ENCODE results near the gene NUDT14. TPM values are rescaled to one million over a fixed set of nuclear protein-coding genes. Genes with fewer than 3 reads are reported as not detected.

The NUDT14 gene
- total and polyA plus RNA-seq, 12 donors: 15.1 to 33.9 (median 29.6) TPM

- ATAC-seq (no peak), DNase-seq (no peak)
- Histone ChIP-seq H3K4me3 (no peak overlapping the region), H3K27ac (no peak overlapping the region), H3K9me3 (no peaks in the 10 kb centered on the region), H3K36me3 (no peaks in the 10 kb centered on the region), H3K4me1 (peaks cover 4 to 30% (median 22%) of the 10 kb centered on the region in 9 donors), H3K27me3 (peaks cover 0 to 9% (median 0%) of the 10 kb centered on the region in 7 donors)
- no peak for TF ChIP-seq CTCF (IDR thresholded peaks at IDR 0.05)
- WGBS, 2 donors: 86% methylated on average over 17 to 19 of the region's 19 CpGs
- intact Hi-C loops (cut with DNase I): loop anchor here in 1 of 10 donors (1.0 kb wide), 1 partner anchor 41 kb away; no protein-coding TSS in a partner anchor
These were observed 2.8 kb downstream of the NUDT14 start for GRCh38 chr14:105178069-105178867.

- peaks cover 0 to 9% (median 0%) of the 10 kb centered on the region in 7 donors for H3K27me3 ChIP-seq
- peaks cover 4 to 24% (median 15%) of the 10 kb centered on the region in 9 donors for H3K4me1 ChIP-seq
- no peak overlapping the region for H3K27ac ChIP-seq
- no peak overlapping the region for H3K4me3 ChIP-seq
- intact Hi-C loops (cut with DNase I): no loop called here
- DNase-seq: no peak
- ATAC-seq: no peak
- WGBS, 2 donors: 67 to 80% methylated on average over 11 of the region's 11 CpGs
- H3K36me3 ChIP-seq: no peaks in the 10 kb centered on the region
- TF ChIP-seq CTCF (IDR thresholded peaks at IDR 0.05): no peak
- no peaks in the 10 kb centered on the region for H3K9me3 ChIP-seq
These were observed 4.0 kb downstream of the NUDT14 start for GRCh38 chr14:105177082-105177481.

- intact Hi-C loops (cut with DNase I): no loop called here
- 86 to 88% methylated on average over 15 of the region's 15 CpGs for WGBS, 2 donors
- ATAC-seq (no peak), DNase-seq (no peak)
- H3K36me3 ChIP-seq: no peaks in the 10 kb centered on the region
- peaks cover 0 to 11% (median 0%) of the 10 kb centered on the region in 7 donors for H3K27me3 ChIP-seq
- peaks cover 3 to 21% (median 9%) of the 10 kb centered on the region in 9 donors for H3K4me1 ChIP-seq
- TF ChIP-seq CTCF (IDR thresholded peaks at IDR 0.05): no peak
- no peaks in the 10 kb centered on the region for H3K9me3 ChIP-seq
- H3K27ac ChIP-seq: no peak overlapping the region
- no peak overlapping the region for H3K4me3 ChIP-seq
These were observed 4.6 kb downstream of the NUDT14 start for GRCh38 chr14:105176513-105176912.

- Histone ChIP-seq H3K4me3 (no peak overlapping the region), H3K4me1 (peaks cover 15 to 34% (median 22%) of the 10 kb centered on the region in 9 donors), H3K27me3 (peaks cover 0 to 24% (median 0%) of the 10 kb centered on the region in 7 donors), H3K36me3 (no peaks in the 10 kb centered on the region), H3K27ac (no peak overlapping the region), H3K9me3 (no peaks in the 10 kb centered on the region)
- no peak for TF ChIP-seq CTCF (IDR thresholded peaks at IDR 0.05)
- WGBS, 2 donors: 80 to 84% methylated on average over 29 to 32 of the region's 32 CpGs
- ATAC-seq: no peak
- DNase-seq: no peak
- intact Hi-C loops (cut with DNase I): loop anchor here in 1 of 10 donors (5.0 kb wide), 1 partner anchor 82 kb away; no protein-coding TSS in a partner anchor
These were observed 6.9 kb downstream of the NUDT14 start for GRCh38 chr14:105173901-105174894.
